HepG2 (cell line): ENCODE data around the gene OR2V2. TPM values are rescaled to one million over a fixed set of nuclear protein-coding genes. Genes with fewer than 3 reads are reported as not detected.

ENCODE experiments used
- ATAC-seq: fragments of 200-7000 bp; cut with Tn5 transposase; 3 replicates; pipeline ENCODE4 v1.9.1; 2020; ENCODE audit warnings: mild to moderate bottlenecking, moderate library complexity
- BruUV-seq: library from RNA; stranded (reverse); fragments of 400-500 nt; replicated peaks from 2 replicates; lab custom pipeline; 2021; lab: Mats Ljungman, UMichigan
- CTCF ChIA-PET: fragments of 300-600 bp; formaldehyde crosslinking; extraction: SDS; loops from one replicate; lab custom pipeline; 2021; ENCODE audit warnings: low total read pairs, inconsistent platforms, low intra/inter-chr PET ratio; lab: Yijun Ruan, JAX
- POLR2A ChIA-PET: fragments of 350-600 bp; sonication (Branson Sonifier 250); formaldehyde crosslinking; loops from one replicate; lab custom pipeline; 2020; ENCODE audit warnings: antibody characterized with exemption, inconsistent platforms; lab: Yijun Ruan, JAX
- DNase-seq: peaks from one replicate; pipeline ENCODE4 v3.0.0-alpha.2; 2015; ENCODE audit warnings: low spot score
- FAIRE-seq: peaks from 3 replicates; lab custom pipeline; 2011; peaks lifted over from hg19 to GRCh38; lab: Jason Lieb, UNC
- H2AFZ ChIP-seq: one replicate; pipeline ENCODE4 v1.6.1; 2011; ENCODE audit warnings: low read length, inconsistent platforms
- H3K27ac ChIP-seq: fragments of 300-600 bp; 3 replicates; pipeline ENCODE4 v1.8.0; 2011; ENCODE audit warnings: mixed run types, mild to moderate bottlenecking, mixed read lengths, low read length, inconsistent platforms; ENCODE audit not compliant: insufficient read depth; ENCODE audit errors: extremely low read length
- H3K27me3 ChIP-seq, 2 experiments: fragments of 200-600 bp in 1 of 2; 2 replicates in 1 of 2; 3 replicates in 1 of 2; pipeline versions ENCODE4 v1.6.0 to v1.8.0; 2011; ENCODE audit warnings: low read length in 2 of 2, mild to moderate bottlenecking in 2 of 2, moderate library complexity in 2 of 2, inconsistent platforms in 1 of 2; ENCODE audit not compliant: insufficient read depth in 2 of 2, control insufficient read depth in 1 of 2
- H3K36me3 ChIP-seq, 2 experiments: fragments of 200-600 bp in 1 of 2; replicated peaks in 1 of 2; 2 replicates in 1 of 2; 3 replicates in 1 of 2; pipeline versions ENCODE4 v1.5.1 to v1.8.0; 2011; ENCODE audit warnings: low read length in 2 of 2, inconsistent platforms in 1 of 2; ENCODE audit not compliant: insufficient read depth in 2 of 2, control insufficient read depth in 1 of 2
- H3K4me1 ChIP-seq: 2 replicates; pipeline ENCODE4 v1.5.1; 2012; ENCODE audit warnings: low read length, inconsistent platforms; ENCODE audit not compliant: insufficient read depth
- H3K4me2 ChIP-seq: 2 replicates; pipeline ENCODE4 v1.6.0; 2011; ENCODE audit warnings: low read depth, low read length, inconsistent platforms
- H3K4me3 ChIP-seq, 3 experiments: fragments of 200-600 bp in 1 of 3; sonication (generic), shearing (Covaris generic) in 1 of 3; replicated peaks in 1 of 3; 2 replicates each; pipeline ENCODE4 v1.5.1; 2011 to 2016; ENCODE audit warnings: low read length in 3 of 3, inconsistent platforms in 2 of 3, low read depth in 2 of 3, mild to moderate bottlenecking in 2 of 3, control low read depth in 1 of 3, mixed read lengths in 1 of 3; ENCODE audit not compliant: insufficient read depth in 1 of 3
- H3K79me2 ChIP-seq: one replicate; pipeline ENCODE4 v1.6.1; 2011; ENCODE audit warnings: low read length, inconsistent platforms; ENCODE audit not compliant: insufficient read depth
- H3K9ac ChIP-seq: 2 replicates; pipeline ENCODE4 v1.6.0; 2011; ENCODE audit warnings: mild to moderate bottlenecking, low read depth, low read length, inconsistent platforms; ENCODE audit not compliant: insufficient read depth
- H3K9me3 ChIP-seq: 2 replicates; pipeline ENCODE4 v1.5.1; 2012; ENCODE audit warnings: mild to moderate bottlenecking, low read length
- H4K20me1 ChIP-seq: 2 replicates; pipeline ENCODE4 v1.6.0; 2011; ENCODE audit warnings: inconsistent platforms, mild to moderate bottlenecking, low read length, moderate library complexity; ENCODE audit not compliant: insufficient read depth
- ATAD3A ChIP-seq: sonication (generic); formaldehyde crosslinking; IDR thresholded peaks from 2 replicates; pipeline ENCODE4 v1.4.0; 2020; ENCODE audit warnings: missing genetic modification reagents
- BCLAF1 ChIP-seq: fragments of 450-650 bp; IDR thresholded peaks from 2 replicates; pipeline ENCODE4 v1.6.1; 2017; ENCODE audit warnings: mild to moderate bottlenecking
- CC2D1A ChIP-seq: sonication (generic); formaldehyde crosslinking; IDR thresholded peaks from 2 replicates; pipeline ENCODE4 v1.8.1; 2023; ENCODE audit warnings: mild to moderate bottlenecking, missing genetic modification reagents
- GTF3A ChIP-seq: sonication (generic); formaldehyde crosslinking; conservative IDR thresholded peaks from 2 replicates; pipeline ENCODE4 v1.4.0; 2020; ENCODE audit warnings: mild to moderate bottlenecking, missing genetic modification reagents
- HIVEP1 ChIP-seq: sonication (generic); formaldehyde crosslinking; IDR thresholded peaks from 2 replicates; pipeline ENCODE4 v1.4.0; 2020; ENCODE audit warnings: mild to moderate bottlenecking, missing genetic modification reagents
- MAFK ChIP-seq, 2 experiments: IDR thresholded peaks in 1 of 2; conservative IDR thresholded peaks in 1 of 2; 2 replicates each; pipeline ENCODE4 v1.6.1; 2011; ENCODE audit warnings: improper control_type of control experiment in 2 of 2, low read length in 2 of 2
- MTF1 ChIP-seq: sonication (generic); formaldehyde crosslinking; IDR thresholded peaks from 2 replicates; pipeline ENCODE4 v1.5.0; 2020; ENCODE audit warnings: missing genetic modification reagents
- NR2F1 ChIP-seq, 2 experiments: fragments of 450-650 bp in 1 of 2; formaldehyde crosslinking in 1 of 2; IDR thresholded peaks; 2 replicates each; pipeline versions ENCODE4 v1.5.0 to v1.6.1; 2016 to 2020; ENCODE audit warnings: mild to moderate bottlenecking in 1 of 2, missing compliant biosample characterization in 1 of 2, missing genetic modification reagents in 1 of 2, moderate library complexity in 1 of 2
- PBX2 ChIP-seq: IDR thresholded peaks from 2 replicates; pipeline ENCODE4 v1.6.1; 2016; ENCODE audit warnings: control low read depth
- RFXAP ChIP-seq: sonication (generic); formaldehyde crosslinking; IDR thresholded peaks from 2 replicates; pipeline ENCODE4 v1.4.0; 2020; ENCODE audit warnings: missing genetic modification reagents, borderline replicate concordance
- RXRA ChIP-seq: sonication (generic); formaldehyde crosslinking; IDR thresholded peaks from 2 replicates; pipeline ENCODE4 v1.5.1; 2020; ENCODE audit warnings: missing genetic modification reagents
- SALL1 ChIP-seq: sonication (generic); formaldehyde crosslinking; IDR thresholded peaks from 2 replicates; pipeline ENCODE4 v1.8.0; 2022; ENCODE audit warnings: mild to moderate bottlenecking, missing genetic modification reagents
- SOX6 ChIP-seq, 2 experiments: fragments of 450-650 bp in 1 of 2; sonication (generic) in 1 of 2; formaldehyde crosslinking in 1 of 2; IDR thresholded peaks; 2 replicates each; pipeline versions ENCODE4 v1.4.0 to v1.6.1; 2017 to 2020; ENCODE audit warnings: antibody characterized with exemption in 1 of 2, mild to moderate bottlenecking in 1 of 2, missing genetic modification reagents in 1 of 2
- SP140L ChIP-seq: sonication (generic); formaldehyde crosslinking; IDR thresholded peaks from 2 replicates; pipeline ENCODE4 v1.4.0; 2020; ENCODE audit warnings: missing genetic modification reagents, borderline replicate concordance
- STAG1 ChIP-seq: sonication (generic); formaldehyde crosslinking; IDR thresholded peaks from 2 replicates; pipeline ENCODE4 v1.4.0; 2020; ENCODE audit warnings: missing genetic modification reagents
- TCF12 ChIP-seq, 2 experiments: fragments of 450-650 bp in 1 of 2; sonication (generic) in 1 of 2; formaldehyde crosslinking in 1 of 2; IDR thresholded peaks; 2 replicates each; pipeline versions ENCODE4 v1.6.1 to v1.8.0; 2017 to 2022; ENCODE audit warnings: antibody characterized with exemption in 1 of 2, mild to moderate bottlenecking in 1 of 2, missing genetic modification reagents in 1 of 2, moderate library complexity in 1 of 2
- ZNF230 ChIP-seq: sonication (generic); formaldehyde crosslinking; IDR thresholded peaks from 2 replicates; pipeline ENCODE4 v1.4.0; 2020; ENCODE audit warnings: mild to moderate bottlenecking, missing genetic modification reagents
- ZNF607 ChIP-seq: sonication (generic); formaldehyde crosslinking; IDR thresholded peaks from 2 replicates; pipeline ENCODE4 v1.5.1; 2020; ENCODE audit warnings: missing genetic modification reagents, mild to moderate bottlenecking, borderline replicate concordance
- ZNF674 ChIP-seq: sonication (generic); formaldehyde crosslinking; IDR thresholded peaks from 2 replicates; pipeline ENCODE4 v1.5.0; 2020; ENCODE audit warnings: low read depth, mild to moderate bottlenecking, missing genetic modification reagents
- ZNF740 ChIP-seq: sonication (generic); formaldehyde crosslinking; IDR thresholded peaks from 2 replicates; pipeline ENCODE4 v1.4.0; 2020; ENCODE audit warnings: missing genetic modification reagents
- WGBS: methylation state at CpG from one replicate; pipeline ENCODE4 v1.1.6; 2017; ENCODE audit warnings: low lambda C conversion rate; 5-methylcytosine and 5-hydroxymethylcytosine counted together
- in situ Hi-C: cut with HindIII; loops from 2 replicates; pipeline ENCODE4 v1.10.0; 2017; ENCODE audit warnings: low pct_unique_long_range_greater_than_20kb; ENCODE audit not compliant: extremely low pct_ligation_motif_present
- intact Hi-C: fragments of 100-400 bp; cut with micrococcal nuclease; formaldehyde crosslinking; loops from one replicate; pipeline ENCODE4 v1.10.0; 2022; ENCODE audit not compliant: unreplicated experiment
- polyA plus RNA-seq, 8 experiments: library from polyadenylated mRNA; depleted of rRNA in 3 of 8; stranded (reverse) in 7 of 8; unstranded in 1 of 8; fragments of >200 nt; fragmentation: Illumina TruSeq in 4 of 8; extraction: Trizol in 4 of 8; gene quantifications; 2 replicates each; pipeline versions ENCODE4 v1.2.1 to v1.2.3, GENCODE V29; 2011 to 2016; ENCODE audit warnings: low read depth in 4 of 8, missing spikeins in 1 of 8, mixed read lengths in 1 of 8; ENCODE audit not compliant: insufficient read depth in 1 of 8
- total RNA-seq, 5 experiments: library from RNA; depleted of rRNA; stranded (reverse); fragments of >200 nt; fragmentation: Illumina TruSeq; extraction: Trizol; gene quantifications; 2 replicates each; pipeline ENCODE4 v1.2.3, GENCODE V29; 2016; ENCODE audit warnings: low read depth in 1 of 5

OR2V2 gene
- total and polyA plus RNA-seq, 2 of the 13 experiments (the other 11 are each of a cell fraction or from before 2014, with no cell fraction given) = not detected

DNA sequence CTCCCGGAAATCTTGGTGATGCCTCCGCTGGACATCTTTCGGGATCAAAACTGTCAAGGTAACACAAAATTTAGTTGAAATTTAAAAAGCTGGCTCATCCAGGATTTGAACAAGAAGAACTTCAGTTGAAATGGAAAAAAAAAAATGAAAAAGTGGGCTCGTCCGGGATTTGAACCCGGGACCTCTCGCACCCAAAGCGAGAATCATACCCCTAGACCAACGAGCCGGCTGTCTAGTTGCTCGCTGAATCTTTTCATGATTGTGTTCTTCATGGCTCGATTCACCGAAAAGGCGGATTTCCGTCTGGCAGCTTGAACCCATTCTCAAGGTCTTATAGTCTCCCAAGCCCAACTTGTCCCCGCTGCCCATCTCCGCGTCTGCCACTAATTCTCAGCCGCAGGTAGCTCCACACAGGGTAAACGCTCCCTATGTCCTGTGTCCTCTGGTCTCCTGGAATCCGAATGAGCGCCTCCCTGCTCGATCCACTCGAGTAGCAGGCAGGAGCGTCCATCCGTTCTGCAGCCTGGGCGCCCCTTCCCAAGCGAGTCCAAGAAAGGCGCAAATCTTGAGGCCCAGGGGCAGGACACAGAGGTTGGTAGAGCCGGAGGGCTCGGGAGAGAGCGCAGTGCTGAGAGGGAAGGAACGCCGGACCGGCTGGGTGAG lies 41.4 kb downstream of the OR2V2 start:
- Histone ChIP-seq H3K27me3 (no peaks in the 10 kb centered on the region; a peak in 1 of 5 replicates), H4K20me1 (no peaks in the 10 kb centered on the region), H3K9me3 (no peaks in the 10 kb centered on the region), H2AFZ (peak overlapping the region; percentile 87), H3K9ac (peak overlapping the region; percentile 75), H3K4me1 (peaks cover 35% of the 10 kb centered on the region), H3K27ac (peak overlapping the region; percentile 51), H3K4me2 (peak overlapping the region; percentile 92), H3K79me2 (no peaks in the 10 kb centered on the region), H3K4me3 (peak overlapping the region; percentile 79 to 93 (median 81)), H3K36me3 (no peaks in the 10 kb centered on the region)
- WGBS = 2% methylated on average over 32 of the region's 35 CpGs
- ChIA-PET POLR2A (interaction anchor here (0.7 to 7.2 kb wide), 4 partner anchors 16 to 73 kb away, joined by 3 to 104 read pairs (median 16); partner anchors contain the start of genes RACK1, TRIM41 and TRIM7), CTCF (no interaction called here)
- ATAC-seq (peak; percentile 5; the same call in 2 of the 3 replicates), DNase-seq (peak; percentile 57), FAIRE-seq (peak; percentile 4)
- in situ Hi-C loops (loop anchor here (5.0 kb wide), 1 partner anchor 33 kb away; the partner anchor contains the start of gene TRIM41), intact Hi-C loops (loop anchor here (1.0 kb wide), 2 partner anchors 9 to 33 kb away; no protein-coding TSS in a partner anchor)
- BruUV-seq = no TSS peak
- TF ChIP-seq MTF1 = no peak
- TF ChIP-seq SP140L = no peak
- TF ChIP-seq MAFK (conservative IDR thresholded peaks at IDR 0.05 in 1 of 2, IDR thresholded peaks at IDR 0.05 in 1 of 2; ENCODE audit: low read length in 2 of 2) = no peak
- no peak for TF ChIP-seq ZNF740 (CRISPR knock-in tag)
- no peak for TF ChIP-seq STAG1 (CRISPR knock-in tag)
- TF ChIP-seq SOX6 (IDR thresholded peaks at IDR 0.05) = no peak
- TF ChIP-seq SOX6 (CRISPR knock-in tag; IDR thresholded peaks at IDR 0.05) = no peak; the same call in 1 of the 2 replicates
- TF ChIP-seq CC2D1A (CRISPR knock-in tag) = no peak
- no peak for TF ChIP-seq ATAD3A (CRISPR knock-in tag)
- no peak for TF ChIP-seq PBX2 (CRISPR knock-in tag)
- peak; percentile 38; the same call in 1 of the 2 replicates for TF ChIP-seq RXRA (CRISPR knock-in tag)
- peak; percentile 31; the same call in 1 of the 2 replicates for TF ChIP-seq GTF3A (CRISPR knock-in tag)
- TF ChIP-seq NR2F1 (CRISPR knock-in tag; IDR thresholded peaks at IDR 0.05) = no peak
- 0 out of 2 replicates have a peak, but pooled peaks have one; percentile 4 for TF ChIP-seq RFXAP (CRISPR knock-in tag)
- TF ChIP-seq ZNF607 = no peak
- no peak for TF ChIP-seq SALL1 (CRISPR knock-in tag)
- TF ChIP-seq HIVEP1 (CRISPR knock-in tag) = no peak
- TF ChIP-seq TCF12 (IDR thresholded peaks at IDR 0.05) = no peak
- no peak for TF ChIP-seq TCF12 (CRISPR knock-in tag; IDR thresholded peaks at IDR 0.05)
- no peak for TF ChIP-seq BCLAF1
- TF ChIP-seq ZNF230 (CRISPR knock-in tag) = peak; percentile 77; the same call in 1 of the 2 replicates
- no peak for TF ChIP-seq ZNF674
